ENCODE data around the gene MYL6. TPM values are rescaled to one million over a fixed set of nuclear protein-coding genes. Genes with fewer than 3 reads are reported as not detected.
"Not testable (repeated sequence)": the region's sequence is repeated elsewhere in the genome, so short reads cannot be mapped to it uniquely, and the experiment has no call there.

The MYL6 gene
- total RNA-seq, result 1,476 TPM

DNA sequence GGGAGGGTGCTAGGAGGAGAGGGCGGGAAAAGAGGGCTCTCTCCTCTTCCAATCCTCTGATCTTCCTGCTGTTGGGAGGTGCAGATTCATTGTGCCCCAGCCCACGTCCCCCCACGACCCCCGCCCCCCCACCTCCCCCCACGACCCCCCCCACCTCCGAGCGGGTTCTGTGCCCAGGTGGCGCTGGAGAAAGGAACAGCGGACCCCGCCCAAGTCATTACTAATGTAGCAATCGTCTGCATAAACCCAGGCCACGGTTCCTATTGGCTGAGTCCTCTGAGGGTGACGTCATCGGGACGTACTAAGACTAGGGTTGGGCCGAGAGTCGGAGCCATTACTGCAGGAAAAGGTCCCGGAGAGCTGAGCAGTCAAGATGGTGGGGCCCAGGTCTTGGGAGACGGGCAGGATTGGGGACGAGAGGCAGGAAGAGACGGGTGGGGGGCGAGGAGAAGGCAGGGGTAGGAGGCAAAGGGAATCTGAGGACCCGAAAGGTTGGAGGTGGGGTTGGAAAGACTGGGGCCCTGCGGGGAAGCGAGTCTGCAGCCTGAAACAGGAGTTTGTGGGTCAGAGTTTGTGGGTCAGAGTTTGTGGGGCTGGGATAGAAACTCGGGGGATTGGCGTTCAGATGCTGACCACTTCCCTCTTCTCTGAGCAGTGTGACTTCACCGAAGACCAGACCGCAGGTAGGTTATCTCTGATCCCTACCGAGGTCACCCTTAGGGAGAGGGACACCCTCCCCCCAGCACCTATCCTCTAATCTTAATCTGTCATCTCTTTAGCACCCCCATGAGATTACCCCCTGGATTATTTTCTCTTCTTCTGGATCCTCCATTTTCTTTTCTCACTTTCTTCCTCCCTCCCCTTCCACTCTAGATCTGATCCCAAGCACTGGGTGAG, at the start of gene MYL6:
Gene MYL6, plus strand, starts transcription at position 331 of the 897 bp plus-strand sequence. Its CDS starts 43 bp downstream, at position 374.
- Histone ChIP-seq H3K4me3 (peak within 1 kb of the TSS; percentile 83 to 96), H3K27me3 (no peaks in the 10 kb centered on the region), H3K27ac (peak within 1 kb of the TSS; percentile 91 to 94), H3K36me3 (peaks cover 39% of the 10 kb centered on the region in 2 donors), H3K9me3 (no peaks in the 10 kb centered on the region), H3K4me1 (peaks cover 10 to 42% of the 10 kb centered on the region in 2 donors)
- intact Hi-C loops (cut with DNase I), result loop anchor here (1.0 to 2.0 kb wide), 3 partner anchors 30 to 39 kb away; partner anchors contain the start of genes ESYT1, SMARCC2 and ZC3H10
- TF ChIP-seq, protein P1, sequence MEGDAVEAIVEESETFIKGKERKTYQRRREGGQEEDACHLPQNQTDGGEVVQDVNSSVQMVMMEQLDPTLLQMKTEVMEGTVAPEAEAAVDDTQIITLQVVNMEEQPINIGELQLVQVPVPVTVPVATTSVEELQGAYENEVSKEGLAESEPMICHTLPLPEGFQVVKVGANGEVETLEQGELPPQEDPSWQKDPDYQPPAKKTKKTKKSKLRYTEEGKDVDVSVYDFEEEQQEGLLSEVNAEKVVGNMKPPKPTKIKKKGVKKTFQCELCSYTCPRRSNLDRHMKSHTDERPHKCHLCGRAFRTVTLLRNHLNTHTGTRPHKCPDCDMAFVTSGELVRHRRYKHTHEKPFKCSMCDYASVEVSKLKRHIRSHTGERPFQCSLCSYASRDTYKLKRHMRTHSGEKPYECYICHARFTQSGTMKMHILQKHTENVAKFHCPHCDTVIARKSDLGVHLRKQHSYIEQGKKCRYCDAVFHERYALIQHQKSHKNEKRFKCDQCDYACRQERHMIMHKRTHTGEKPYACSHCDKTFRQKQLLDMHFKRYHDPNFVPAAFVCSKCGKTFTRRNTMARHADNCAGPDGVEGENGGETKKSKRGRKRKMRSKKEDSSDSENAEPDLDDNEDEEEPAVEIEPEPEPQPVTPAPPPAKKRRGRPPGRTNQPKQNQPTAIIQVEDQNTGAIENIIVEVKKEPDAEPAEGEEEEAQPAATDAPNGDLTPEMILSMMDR (IDR thresholded peaks at IDR 0.05), result no peak
- peak; percentile 95 to 99 for DNase-seq (ENCODE audit: low spot score in 2 of 2)

DNA sequence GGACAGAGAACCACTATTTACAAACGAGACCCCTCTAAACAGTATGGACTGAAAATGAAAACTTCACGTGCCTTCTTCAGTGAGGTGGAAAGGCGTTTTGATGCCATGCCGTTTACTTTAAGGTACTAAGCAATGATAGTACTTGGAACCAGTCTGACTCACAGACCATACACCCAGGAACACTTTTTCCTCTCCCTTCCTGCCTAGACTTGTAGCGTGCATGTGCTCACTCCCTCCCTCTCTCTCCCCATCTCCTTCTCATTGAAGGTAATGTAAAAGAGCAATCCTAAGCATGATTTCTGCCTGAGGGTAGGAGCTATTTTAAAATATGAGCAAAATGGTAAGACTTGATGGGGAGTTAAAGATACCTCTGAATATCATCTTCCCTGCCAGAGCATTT, 47.6 kb upstream of the MYL6 start:
- intact Hi-C loops (cut with DNase I), result no loop called here
- Histone ChIP-seq H3K9me3 (no peaks in the 10 kb centered on the region), H3K27ac (no peak overlapping the region), H3K27me3 (no peaks in the 10 kb centered on the region), H3K4me1 (peaks cover 0 to 10% of the 10 kb centered on the region in 2 donors), H3K4me3 (no peak overlapping the region), H3K36me3 (peaks cover 63 to 70% of the 10 kb centered on the region in 2 donors)
- TF ChIP-seq, protein P1 (IDR thresholded peaks at IDR 0.05), result no peak
- no peak for DNase-seq (ENCODE audit: low spot score in 2 of 2)

DNA sequence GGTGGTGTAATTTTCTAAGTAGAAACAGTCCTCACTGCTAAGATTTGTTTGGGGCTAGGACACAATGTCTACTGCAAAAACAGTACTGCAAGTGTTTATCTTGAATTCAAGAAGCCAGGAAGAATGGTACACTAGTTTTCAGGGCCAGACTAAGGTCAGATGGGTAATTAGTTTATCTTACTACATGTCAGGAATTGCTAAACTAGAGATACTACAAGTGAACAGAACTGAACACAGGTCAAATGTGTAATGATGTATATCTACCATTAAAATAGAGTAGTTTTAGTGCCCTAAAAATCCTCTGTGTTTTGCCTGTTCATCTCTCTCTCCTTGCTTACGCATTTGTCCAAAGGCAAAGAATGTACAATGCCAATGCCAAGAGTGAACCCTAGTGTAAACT, 44.1 kb upstream of the MYL6 start:
- Histone ChIP-seq H3K36me3 (peaks cover 40 to 45% of the 10 kb centered on the region in 2 donors), H3K9me3 (no peaks in the 10 kb centered on the region), H3K4me3 (no peak overlapping the region), H3K27me3 (no peaks in the 10 kb centered on the region), H3K4me1 (peaks cover 3 to 8% of the 10 kb centered on the region in 2 donors), H3K27ac (no peak overlapping the region)
- DNase-seq (ENCODE audit: low spot score in 2 of 2), result no peak
- intact Hi-C loops (cut with DNase I), result no loop called here
- TF ChIP-seq, protein P1 (IDR thresholded peaks at IDR 0.05), result no peak

DNA sequence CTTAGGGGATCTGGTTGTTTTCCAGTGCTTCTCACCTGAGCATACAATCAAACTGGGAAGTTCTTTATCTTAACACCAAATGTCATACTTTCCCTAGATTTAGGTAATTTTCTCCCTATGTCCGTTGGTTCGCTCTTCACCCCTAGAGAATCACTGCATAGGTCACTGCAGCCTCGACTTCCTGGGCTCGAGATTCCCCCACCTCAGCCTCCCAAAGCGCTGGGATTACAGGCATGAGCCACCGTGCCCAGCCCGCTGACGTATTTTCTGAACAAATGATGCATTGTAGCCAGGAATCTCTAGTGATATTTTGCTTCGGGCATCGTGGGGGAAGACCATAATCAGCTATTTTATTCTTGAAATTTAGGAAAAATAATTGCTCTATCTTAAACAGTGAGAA, 42.8 kb upstream of the MYL6 start:
- peaks cover 28 to 32% of the 10 kb centered on the region in 2 donors for H3K36me3 ChIP-seq
- intact Hi-C loops (cut with DNase I), result loop anchor here (5.0 kb wide), 5 partner anchors 38 to 1407 kb away; partner anchors contain the start of genes ATP5F1B, CNPY2, DDIT3 and MBD6
- H3K9me3 ChIP-seq, result no peaks in the 10 kb centered on the region
- H3K4me1 ChIP-seq, result peaks cover 10 to 16% of the 10 kb centered on the region in 2 donors
- H3K27me3 ChIP-seq, result no peaks in the 10 kb centered on the region
- TF ChIP-seq, protein P1 (IDR thresholded peaks at IDR 0.05), result no peak
- peak overlapping the region; percentile 75 to 77 for H3K4me3 ChIP-seq
- no peak for DNase-seq (ENCODE audit: low spot score in 2 of 2)
- peak overlapping the region; percentile 90 to 94 for H3K27ac ChIP-seq

DNA sequence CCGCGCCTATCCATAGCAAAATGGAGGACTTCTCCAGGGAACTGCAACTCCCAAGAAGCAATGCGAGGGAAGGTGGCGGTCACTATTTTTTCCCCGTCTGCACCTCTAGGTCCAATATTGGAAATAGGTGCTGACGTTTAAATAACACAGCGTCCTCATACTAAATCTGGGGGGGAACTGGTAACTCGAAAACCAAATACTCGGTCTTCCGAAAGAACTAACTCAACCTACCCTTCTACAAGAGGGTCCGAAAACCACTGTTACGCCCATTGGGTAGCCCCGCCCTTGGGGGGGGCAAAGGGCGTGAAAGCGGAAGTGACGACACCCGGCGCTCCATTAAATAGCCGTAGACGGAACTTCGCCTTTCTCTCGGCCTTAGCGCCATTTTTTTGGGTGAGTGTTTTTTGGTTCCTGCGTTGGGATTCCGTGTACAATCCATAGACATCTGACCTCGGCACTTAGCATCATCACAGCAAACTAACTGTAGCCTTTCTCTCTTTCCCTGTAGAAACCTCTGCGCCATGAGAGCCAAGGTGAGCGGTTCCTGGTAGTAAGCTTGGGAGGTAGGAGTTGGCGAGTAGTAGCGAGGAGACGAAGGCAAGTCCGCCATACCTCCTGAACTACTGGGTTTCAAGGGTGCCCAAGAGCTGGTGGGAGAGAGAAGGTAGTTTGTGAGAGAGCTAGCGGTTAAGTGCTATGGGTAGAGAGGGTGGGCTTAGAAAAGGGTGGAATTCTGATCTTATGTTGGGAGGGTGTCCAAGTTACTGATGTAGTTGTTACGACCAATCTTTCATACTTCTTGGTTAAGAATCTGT, 41.7 kb upstream of the MYL6 start, which contains the start of gene RPL41:
Gene RPL41, plus strand, starts transcription at position 367 of the 815 bp plus-strand sequence.
- peaks cover 10 to 16% of the 10 kb centered on the region in 2 donors for H3K4me1 ChIP-seq
- DNase-seq (ENCODE audit: low spot score in 2 of 2), result peak; percentile 69 to 98
- TF ChIP-seq, protein P1 (IDR thresholded peaks at IDR 0.05), result peak in 1 of 3 experiments; percentile 2
- H3K36me3 ChIP-seq, result peaks cover 28 to 32% of the 10 kb centered on the region in 2 donors
- intact Hi-C loops (cut with DNase I), result loop anchor here (1.0 to 5.0 kb wide), 6 partner anchors 12 to 1406 kb away; partner anchors contain the start of genes ATP5F1B, CNPY2, DDIT3 and MBD6
- H3K9me3 ChIP-seq, result no peaks in the 10 kb centered on the region
- H3K27me3 ChIP-seq, result no peaks in the 10 kb centered on the region
- peak within 1 kb of the TSS; percentile 90 to 94 for H3K27ac ChIP-seq
- peak within 1 kb of the TSS; percentile 75 to 77 for H3K4me3 ChIP-seq

DNA sequence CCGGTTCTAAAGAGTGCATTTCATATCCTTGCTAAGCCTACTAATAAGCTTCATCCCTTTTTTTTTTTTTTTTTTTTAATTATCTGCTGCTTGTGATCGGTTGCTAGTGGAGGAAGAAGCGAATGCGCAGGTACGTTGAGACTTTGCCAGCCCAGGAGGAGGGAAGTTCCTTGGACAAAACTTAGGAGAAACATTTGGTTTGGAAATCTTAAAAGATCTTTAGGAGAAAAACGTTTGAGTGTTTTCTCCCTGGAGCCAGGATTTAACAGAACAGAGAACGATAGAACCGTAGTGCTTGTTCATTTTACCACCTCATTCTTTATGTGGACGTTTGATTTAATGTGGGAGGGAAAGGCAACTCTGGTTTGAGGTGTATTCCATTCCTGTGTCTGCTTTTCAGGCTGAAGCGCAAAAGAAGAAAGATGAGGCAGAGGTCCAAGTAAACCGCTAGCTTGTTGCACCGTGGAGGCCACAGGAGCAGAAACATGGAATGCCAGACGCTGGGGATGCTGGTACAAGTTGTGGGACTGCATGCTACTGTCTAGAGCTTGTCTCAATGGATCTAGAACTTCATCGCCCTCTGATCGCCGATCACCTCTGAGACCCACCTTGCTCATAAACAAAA, 41.0 kb upstream of the MYL6 start:
- H3K4me1 ChIP-seq, result peaks cover 10 to 16% of the 10 kb centered on the region in 2 donors
- peaks cover 21 to 32% of the 10 kb centered on the region in 2 donors for H3K36me3 ChIP-seq
- H3K27me3 ChIP-seq; DNase-seq (ENCODE audit: low spot score in 2 of 2); H3K9me3 ChIP-seq: not testable (repeated sequence)
- peak overlapping the region; percentile 90 to 94 for H3K27ac ChIP-seq
- H3K4me3 ChIP-seq, result peak overlapping the region; percentile 75 to 77
- intact Hi-C loops (cut with DNase I), result loop anchor here (5.0 kb wide), 5 partner anchors 40 to 1405 kb away; partner anchors contain the start of genes ATP5F1B, CNPY2, DDIT3 and MBD6

Measured in ascending aorta (tissue), 2 donors.